Measurements from ENCODE around the gene ZNF850.

ZNF850 gene

DNA sequence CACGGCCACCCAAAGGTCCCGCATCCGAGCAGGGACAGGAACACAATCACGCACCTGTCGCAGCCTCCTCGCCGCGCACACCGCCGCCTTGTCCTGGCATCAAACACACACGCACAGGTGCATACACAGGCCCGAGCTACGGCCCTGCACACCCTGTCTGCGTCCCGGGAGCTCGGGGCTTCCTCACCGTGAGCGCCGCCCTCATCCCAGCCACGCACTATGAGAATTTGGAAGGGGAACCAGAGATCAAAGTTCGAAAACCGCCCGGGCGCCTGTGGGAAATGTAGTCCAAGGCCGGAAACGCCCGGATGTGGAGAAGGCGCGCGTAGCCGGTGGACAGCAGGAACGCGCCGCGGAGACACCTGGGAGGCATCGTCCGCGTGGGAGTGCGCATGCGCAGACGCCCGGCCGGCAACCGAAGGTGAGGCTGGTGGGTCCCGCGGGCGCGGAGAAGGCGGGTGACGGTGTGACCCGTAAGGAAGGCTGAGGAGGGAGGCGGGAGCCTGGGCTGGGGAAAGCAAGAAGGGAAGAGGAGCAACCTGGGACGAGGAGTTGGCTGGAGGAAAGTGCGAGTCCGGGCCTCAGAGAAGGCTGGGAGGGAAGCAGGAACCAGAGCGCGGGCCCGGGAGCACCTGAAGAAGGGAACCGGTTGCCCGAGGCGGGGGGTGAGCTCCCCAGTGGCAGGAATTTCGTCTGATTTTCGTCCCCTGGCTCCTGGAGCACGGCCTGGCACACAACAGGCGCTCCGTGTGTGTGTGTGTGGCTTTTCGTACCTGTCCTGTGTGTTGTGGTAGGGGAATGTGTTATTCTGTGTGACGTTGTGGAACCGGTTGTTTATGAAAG is 85.2 kb downstream of the ZNF850 start, which contains the start of gene ZNF567:
TSS of gene ZNF567 (plus strand) at position 399 of the 843 bp plus-strand sequence. CDS start 7,256 bp downstream, outside the sequence.
- peak; percentile 95 to 97 for ATAC-seq

DNA sequence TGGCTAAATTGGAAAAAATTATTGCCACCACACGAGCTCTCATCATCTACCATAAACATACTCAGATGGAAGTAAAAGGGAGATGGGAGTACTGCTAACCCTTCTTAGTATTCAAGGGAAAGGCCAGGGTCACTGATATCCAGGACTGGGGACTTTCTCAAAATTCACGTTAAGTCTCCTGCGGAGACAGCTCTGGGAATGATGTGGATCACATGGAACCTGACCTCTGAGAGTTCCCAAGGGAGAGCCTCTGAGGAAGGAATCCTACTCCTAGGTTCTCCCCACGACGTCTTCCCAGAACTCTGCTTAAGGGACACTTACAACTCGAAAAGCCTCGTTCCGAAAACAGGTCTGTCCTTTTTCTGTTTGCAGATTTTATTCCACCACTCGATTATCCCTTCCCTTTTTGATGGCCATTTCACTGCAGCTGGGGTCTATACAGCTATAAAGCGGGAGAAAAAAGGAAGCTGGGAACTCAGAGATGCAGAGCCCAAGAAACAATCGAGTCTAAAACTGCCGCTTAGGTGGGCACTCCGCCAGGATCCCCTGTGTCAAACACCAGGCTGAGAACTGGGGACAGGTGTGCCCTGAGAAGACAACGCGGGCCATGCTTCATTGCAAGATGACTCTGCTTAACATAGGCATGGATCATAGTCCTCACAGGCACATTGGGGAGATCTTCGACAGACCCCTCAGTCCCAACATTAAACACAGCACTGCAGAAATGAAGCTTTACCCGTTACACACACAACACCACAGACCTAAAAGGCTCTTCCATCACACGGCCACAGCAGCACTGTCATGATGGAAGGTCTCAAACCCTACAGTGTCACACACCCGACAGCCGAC is 86.0 kb downstream of the ZNF850 start:
- ATAC-seq: peak; percentile 3 to 21

DNA sequence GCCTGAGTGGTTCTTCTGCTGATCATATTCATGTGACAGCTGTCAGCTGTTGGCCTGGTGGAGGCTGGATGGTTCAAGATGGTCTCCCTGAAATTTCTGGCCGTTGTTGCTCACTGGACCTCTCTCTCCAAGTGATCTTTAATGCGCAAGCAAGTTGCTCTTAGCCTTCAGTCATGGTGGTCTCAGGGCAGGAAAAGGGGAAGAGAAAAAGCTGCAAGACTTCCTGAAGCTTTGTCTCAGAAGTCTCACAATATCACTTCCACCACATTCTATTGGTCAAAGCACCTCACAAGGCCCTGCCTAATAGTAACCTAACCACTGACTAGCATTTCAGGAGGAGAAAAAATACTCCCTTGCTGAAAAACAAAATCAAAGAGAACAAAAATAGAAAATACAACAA is 86.8 kb downstream of the ZNF850 start:
- no peak for ATAC-seq

DNA sequence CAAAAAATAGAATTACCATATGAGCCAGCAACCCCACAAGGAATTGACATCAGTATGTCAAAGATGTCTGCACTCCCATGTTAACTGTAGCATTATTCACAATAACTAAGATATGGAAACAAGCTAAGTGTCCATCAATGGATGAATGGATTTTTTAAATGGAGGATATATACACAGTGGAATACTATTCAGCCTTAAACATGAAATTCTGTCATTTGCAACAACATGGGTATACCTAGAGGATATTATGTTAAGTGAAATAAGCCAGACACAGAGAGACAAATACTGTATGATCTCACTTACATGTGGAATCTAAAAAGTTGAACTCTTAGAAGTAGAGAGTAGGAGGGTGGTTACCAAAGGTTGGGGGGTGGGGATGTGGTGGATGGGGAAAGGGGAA is 93.2 kb downstream of the ZNF850 start:
- ATAC-seq: no peak

DNA sequence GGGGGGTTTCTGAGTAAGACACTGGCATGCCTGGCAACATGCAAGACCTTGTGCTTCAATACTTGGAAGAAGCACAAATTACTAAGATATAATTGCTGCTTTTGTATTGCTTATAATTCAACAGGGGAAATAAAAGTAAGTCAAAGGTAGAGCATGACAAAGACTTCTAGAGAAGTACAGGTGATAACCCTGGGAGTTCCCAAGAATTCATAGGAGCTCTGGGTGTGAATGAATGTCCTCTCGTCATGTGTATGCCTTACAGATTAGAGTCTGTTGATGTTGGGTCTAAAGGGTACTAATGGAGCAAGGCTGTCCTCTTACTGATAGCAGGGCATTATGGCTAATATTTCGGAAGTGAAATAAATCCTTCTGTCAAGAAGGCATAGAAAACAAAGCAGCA is 98.4 kb downstream of the ZNF850 start:
- no peak for ATAC-seq

DNA sequence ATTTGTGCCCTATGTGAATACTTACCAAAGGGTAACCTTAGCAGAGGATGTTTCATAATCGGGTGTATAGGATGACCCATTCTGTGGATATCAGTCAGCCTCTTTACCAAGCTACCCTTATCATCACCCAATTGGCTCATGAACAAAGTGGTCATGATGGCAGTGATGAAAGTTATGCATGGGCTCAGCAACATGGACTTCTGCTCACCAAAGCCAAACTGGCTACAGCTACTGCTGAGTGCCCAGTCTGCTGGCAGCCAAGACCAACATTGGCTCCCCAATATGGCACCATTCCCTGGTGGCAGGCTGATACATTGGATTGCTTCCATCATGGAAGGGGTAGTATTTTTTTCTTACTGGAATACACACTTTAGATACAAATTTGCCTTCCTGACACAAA is 100.2 kb downstream of the ZNF850 start:
- no peak for ATAC-seq

DNA sequence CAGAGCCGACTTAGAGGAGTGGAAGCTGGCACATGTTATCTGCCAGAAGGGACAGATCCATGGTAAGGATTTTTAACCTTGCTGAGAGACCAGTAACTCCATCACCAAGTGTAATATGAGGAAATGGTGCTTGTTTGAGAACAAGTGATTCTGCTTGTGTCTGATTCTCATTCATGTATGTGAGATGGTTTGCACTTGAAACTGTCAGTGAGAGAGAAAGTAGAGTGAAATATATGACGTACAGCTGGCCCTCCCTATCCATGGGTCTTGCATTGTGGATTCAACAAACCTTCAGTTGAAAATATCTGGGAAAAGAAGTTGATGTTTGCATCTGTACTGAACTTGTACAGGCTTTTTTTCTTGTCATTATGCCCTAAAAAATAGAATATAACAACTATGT is 104.0 kb downstream of the ZNF850 start:
- no peak for ATAC-seq

DNA sequence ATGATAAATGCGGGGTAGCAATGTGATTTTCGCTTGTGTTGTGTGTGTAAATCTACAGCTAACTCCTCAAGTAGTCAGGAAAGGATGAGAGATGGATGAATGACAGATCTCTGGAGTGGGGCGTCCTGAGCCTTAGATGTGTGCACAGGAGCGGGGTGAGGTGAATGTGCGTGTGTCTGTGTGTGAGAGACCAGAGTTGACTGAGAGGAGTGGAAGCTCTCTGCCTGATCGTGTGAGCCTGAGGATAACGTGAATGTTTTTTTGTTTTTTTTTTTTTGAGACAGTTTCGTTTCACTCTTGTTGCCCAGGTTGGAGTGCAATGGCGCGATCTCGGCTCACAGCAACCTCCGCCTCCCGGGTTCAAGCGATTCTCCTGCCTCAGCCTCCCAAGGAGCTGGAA is 106.8 kb downstream of the ZNF850 start:
- ATAC-seq: no peak

Data from activated CD4-positive, CD25-positive, alpha-beta regulatory T cell treated with anti-CD3 and anti-CD28 coated beads, Interleukin-2, amount 50 U/mL, for 24 hours (primary cell).